Cardiac fibroblast (primary cell): ENCODE measurements around the gene PLIN4.
"Not testable (repeated sequence)": the region's sequence is repeated elsewhere in the genome, so short reads cannot be mapped to it uniquely, and the experiment has no call there.

Source experiments
- DNase-seq, 2 donors: peaks; one replicate each; pipeline versions ENCODE4 v3.0.0 to v3.0.0-alpha.2; 2010; ENCODE audit warnings: low read depth in 2 of 2
- H3K4me3 ChIP-seq, 2 donors: replicated peaks in 1 of 2; 1 replicate in 1 of 2; 2 replicates in 1 of 2; pipeline ENCODE4 v1.5.1; 2011; ENCODE audit warnings: low read depth in 2 of 2, low read length in 2 of 2, mild to moderate bottlenecking in 2 of 2, moderate library complexity in 1 of 2
- TF ChIP-seq, protein P1 (sequence below): IDR thresholded peaks from one replicate; pipeline ENCODE4 v1.5.1; 2011; ENCODE audit warnings: low read depth, mild to moderate bottlenecking, low read length, inconsistent platforms

PLIN4 gene, protein sequence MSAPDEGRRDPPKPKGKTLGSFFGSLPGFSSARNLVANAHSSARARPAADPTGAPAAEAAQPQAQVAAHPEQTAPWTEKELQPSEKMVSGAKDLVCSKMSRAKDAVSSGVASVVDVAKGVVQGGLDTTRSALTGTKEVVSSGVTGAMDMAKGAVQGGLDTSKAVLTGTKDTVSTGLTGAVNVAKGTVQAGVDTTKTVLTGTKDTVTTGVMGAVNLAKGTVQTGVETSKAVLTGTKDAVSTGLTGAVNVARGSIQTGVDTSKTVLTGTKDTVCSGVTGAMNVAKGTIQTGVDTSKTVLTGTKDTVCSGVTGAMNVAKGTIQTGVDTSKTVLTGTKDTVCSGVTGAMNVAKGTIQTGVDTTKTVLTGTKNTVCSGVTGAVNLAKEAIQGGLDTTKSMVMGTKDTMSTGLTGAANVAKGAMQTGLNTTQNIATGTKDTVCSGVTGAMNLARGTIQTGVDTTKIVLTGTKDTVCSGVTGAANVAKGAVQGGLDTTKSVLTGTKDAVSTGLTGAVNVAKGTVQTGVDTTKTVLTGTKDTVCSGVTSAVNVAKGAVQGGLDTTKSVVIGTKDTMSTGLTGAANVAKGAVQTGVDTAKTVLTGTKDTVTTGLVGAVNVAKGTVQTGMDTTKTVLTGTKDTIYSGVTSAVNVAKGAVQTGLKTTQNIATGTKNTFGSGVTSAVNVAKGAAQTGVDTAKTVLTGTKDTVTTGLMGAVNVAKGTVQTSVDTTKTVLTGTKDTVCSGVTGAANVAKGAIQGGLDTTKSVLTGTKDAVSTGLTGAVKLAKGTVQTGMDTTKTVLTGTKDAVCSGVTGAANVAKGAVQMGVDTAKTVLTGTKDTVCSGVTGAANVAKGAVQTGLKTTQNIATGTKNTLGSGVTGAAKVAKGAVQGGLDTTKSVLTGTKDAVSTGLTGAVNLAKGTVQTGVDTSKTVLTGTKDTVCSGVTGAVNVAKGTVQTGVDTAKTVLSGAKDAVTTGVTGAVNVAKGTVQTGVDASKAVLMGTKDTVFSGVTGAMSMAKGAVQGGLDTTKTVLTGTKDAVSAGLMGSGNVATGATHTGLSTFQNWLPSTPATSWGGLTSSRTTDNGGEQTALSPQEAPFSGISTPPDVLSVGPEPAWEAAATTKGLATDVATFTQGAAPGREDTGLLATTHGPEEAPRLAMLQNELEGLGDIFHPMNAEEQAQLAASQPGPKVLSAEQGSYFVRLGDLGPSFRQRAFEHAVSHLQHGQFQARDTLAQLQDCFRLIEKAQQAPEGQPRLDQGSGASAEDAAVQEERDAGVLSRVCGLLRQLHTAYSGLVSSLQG (N-terminal part only)

DNA sequence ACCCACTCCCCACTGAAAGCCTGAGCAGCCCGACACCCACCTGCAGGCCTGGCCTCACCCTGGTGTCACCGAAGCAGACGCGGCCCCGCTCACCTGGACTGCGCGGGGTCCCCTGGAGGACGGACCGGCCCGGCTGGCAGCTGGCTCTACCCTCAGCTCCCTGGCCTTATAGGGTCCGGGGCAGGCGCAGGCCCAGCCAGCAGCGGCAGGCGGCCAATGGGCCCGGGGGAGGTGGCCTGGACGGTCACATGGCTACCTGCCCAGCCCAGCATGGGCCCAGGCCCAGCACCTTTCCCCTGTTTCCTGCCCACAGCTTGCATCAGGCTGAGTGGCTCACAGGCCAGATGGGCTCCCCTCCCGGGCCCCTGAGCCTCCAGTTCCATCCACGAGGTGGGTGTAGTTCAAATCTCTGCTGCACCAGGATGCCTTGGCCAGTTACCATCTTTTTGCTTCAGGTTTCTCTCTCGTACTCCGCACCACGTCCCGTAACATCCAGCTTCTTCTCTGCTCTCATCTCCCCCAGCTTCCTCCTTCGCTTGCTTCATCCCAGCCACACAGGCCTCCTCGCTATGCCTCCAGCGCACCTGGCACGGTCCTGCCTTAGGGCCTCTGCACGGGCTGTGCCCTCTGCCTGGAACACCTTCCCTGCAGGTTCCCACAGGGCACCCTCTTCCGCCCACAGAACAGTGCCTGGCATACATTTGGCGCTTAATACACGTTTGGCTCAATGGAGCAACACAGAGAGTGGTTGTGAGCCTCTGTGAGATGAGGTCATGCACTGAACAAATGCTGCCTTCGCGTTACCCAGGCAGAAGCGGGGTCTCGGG, at the start of gene PLIN4:
TSS of gene PLIN4 (minus strand) at position 142 of the 827 bp plus-strand sequence. CDS start 214 bp downstream, outside the sequence.
- DNase-seq: peak; percentile 40 to 94
- peak within 1 kb of the TSS in 1 of 2 donors; percentile 11 for H3K4me3 ChIP-seq
- TF ChIP-seq, protein P1, sequence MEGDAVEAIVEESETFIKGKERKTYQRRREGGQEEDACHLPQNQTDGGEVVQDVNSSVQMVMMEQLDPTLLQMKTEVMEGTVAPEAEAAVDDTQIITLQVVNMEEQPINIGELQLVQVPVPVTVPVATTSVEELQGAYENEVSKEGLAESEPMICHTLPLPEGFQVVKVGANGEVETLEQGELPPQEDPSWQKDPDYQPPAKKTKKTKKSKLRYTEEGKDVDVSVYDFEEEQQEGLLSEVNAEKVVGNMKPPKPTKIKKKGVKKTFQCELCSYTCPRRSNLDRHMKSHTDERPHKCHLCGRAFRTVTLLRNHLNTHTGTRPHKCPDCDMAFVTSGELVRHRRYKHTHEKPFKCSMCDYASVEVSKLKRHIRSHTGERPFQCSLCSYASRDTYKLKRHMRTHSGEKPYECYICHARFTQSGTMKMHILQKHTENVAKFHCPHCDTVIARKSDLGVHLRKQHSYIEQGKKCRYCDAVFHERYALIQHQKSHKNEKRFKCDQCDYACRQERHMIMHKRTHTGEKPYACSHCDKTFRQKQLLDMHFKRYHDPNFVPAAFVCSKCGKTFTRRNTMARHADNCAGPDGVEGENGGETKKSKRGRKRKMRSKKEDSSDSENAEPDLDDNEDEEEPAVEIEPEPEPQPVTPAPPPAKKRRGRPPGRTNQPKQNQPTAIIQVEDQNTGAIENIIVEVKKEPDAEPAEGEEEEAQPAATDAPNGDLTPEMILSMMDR: no peak

DNA sequence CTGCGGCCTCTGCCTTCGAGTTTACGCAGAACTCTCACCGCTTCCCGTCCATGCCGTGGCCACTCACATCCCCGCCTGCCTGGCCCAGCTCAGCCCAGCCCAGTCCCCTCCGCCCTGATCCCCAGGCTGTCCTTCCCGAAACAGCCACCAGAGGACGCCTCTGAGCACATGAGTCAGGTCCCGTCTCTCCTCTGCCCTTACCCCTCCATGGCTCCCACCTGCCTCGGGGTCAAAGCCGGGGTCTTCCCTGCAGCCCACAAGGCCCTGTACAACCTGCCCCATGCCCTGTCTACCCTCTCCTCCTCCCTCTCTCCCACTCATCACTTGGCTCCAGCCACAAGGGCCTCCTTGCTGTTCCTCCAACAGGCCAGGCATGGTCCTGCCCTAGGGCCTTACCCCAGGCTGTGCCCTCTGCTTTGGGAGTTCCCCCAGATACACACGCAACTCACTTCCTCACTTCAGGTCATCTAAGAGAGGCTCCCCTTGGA, 49.3 kb upstream of the PLIN4 start:
- peak; percentile 69 to 79 for DNase-seq
- TF ChIP-seq, protein P1: peak; percentile 99

DNA sequence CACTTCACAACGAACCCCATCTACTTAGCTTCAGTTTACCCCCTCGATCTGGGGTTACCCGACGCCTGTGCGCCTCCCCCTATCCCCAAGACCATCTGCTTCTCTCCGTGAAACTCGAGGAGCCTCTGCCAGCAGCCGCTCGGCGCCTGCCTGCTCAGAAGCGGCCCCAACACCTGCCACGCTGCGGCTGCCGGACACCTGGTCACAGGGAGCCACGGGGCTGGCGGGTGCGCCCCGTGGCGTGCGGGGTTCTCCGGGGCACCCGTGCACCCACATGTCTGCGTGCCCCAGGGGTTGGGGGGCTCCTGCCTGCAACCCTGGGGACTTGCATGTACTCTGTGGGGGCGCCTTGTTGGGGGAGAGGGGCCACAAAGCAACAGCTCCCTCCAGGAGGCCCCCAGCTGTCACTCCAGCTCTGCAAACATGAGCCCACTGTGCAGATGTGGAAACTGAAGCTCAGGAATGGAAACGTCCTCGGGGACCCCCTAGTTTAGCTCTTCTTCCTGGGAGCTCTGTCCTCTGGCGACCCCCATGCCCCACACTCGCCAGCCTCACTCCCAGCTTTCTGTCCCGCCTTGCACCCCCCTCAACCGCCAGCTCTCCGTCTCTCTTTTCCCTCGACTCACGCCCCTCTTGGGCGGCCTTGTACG, 48.2 kb upstream of the PLIN4 start:
- DNase-seq: no peak
- H3K4me3 ChIP-seq: no peak overlapping the region
- TF ChIP-seq, protein P1: no peak

More for the DNA sequence above, 49.3 kb upstream of the PLIN4 start:
- H3K4me3 ChIP-seq: no peak overlapping the region

DNA sequence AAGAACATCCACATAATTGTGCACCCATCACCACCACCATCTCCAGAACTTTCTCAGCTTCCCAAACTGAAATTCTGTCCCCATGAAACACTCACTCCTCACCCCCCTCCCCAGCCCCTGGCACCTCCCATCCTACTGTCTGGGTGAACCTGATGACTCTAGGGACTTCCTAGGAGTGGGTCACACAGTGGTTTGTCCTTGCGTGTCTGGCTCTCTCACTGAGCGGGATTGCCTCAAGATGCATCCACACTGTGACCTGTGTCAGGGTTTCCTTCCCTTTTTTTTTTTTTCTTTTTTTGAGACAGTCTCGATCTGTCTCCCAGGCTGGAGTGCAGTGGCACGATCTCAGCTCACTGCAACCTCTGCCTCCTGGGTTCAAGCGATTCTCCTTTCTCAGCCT, 45.3 kb upstream of the PLIN4 start:
- not testable (repeated sequence) for DNase-seq, H3K4me3 ChIP-seq

DNA sequence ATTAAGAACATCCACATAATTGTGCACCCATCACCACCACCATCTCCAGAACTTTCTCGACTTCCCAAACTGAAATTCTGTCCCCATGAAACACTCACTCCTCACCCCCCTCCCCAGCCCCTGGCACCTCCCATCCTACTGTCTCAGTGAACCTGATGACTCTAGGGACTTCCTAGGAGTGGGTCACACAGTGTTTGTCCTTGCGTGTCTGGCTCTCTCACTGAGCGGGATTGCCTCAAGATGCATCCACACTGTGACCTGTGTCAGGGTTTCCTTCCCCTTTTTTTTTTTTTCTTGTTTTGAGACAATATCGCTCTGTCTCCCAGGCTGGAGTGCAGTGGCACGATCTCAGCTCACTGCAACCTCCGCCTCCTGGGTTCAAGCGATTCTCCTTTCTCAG, 43.8 kb upstream of the PLIN4 start:
- not testable (repeated sequence) for DNase-seq, H3K4me3 ChIP-seq

DNA sequence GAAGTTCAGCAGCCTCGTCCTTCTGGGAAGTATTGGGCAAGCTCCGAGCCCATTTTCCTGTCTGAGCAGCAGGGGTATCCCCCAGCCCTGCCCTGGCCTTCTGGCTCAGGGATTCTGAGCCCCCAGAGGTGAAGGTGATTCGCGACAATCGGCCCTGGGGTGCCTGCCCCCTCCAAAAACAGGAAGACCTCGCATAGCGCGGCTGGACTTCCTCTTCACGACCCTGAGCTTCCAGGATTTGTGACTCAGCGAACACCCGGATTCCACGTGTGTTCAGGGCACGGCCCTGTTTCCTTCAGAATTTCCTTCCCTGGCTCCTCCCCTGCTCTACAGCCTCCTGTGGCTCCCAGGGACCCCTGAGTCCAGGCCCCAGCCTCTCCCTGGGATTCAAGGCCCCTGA, 41.3 kb upstream of the PLIN4 start, which contains the start of gene SEMA6B:
TSS of gene SEMA6B (minus strand) at position 116 of the 400 bp plus-strand sequence. CDS start 1,227 bp downstream, outside the sequence.
- peak within 1 kb of the TSS in 1 of 2 donors; percentile 52 for H3K4me3 ChIP-seq
- DNase-seq: peak; percentile 63 to 69
- TF ChIP-seq, protein P1: no peak
